SK-N-MC (cell line): ENCODE results near the gene GPC6.

Experiments used
- DNase-seq: peaks from one replicate; pipeline ENCODE4 v3.0.0-alpha.2; 2011; ENCODE audit warnings: low read depth, low spot score
- H3K27ac ChIP-seq: fragments of 200-600 bp; sonication (generic); 2 replicates; pipeline ENCODE4 v1.5.1; 2016; ENCODE audit warnings: mixed run types
- H3K36me3 ChIP-seq: fragments of 200-600 bp; sonication (generic); 2 replicates; pipeline ENCODE4 v1.6.1; 2017; ENCODE audit warnings: antibody characterized with exemption, low read length, mixed read lengths; ENCODE audit not compliant: insufficient read depth
- H3K4me3 ChIP-seq: fragments of 200-600 bp; sonication (generic); 2 replicates; pipeline ENCODE4 v1.5.1; 2016
- H3K9ac ChIP-seq: fragments of 200-600 bp; sonication (generic); 2 replicates; pipeline ENCODE4 v1.8.0; 2017; ENCODE audit warnings: mixed run types, mixed read lengths; ENCODE audit not compliant: insufficient read length
- H3K9me3 ChIP-seq: fragments of 200-600 bp; sonication (generic); 2 replicates; pipeline ENCODE4 v1.6.1; 2017; ENCODE audit warnings: low read depth, mild to moderate bottlenecking, antibody characterized with exemption, low read length, moderate library complexity, mixed read lengths
- EZH2 ChIP-seq: fragments of 200-600 bp; sonication (generic); IDR thresholded peaks from one replicate; pipeline ENCODE4 v1.6.1; 2017; ENCODE audit warnings: antibody characterized with exemption
- FOXP2 ChIP-seq: optimal IDR thresholded peaks from 2 replicates; pipeline ENCODE3; 2011; ENCODE audit warnings: mild to moderate bottlenecking, moderate library complexity; ENCODE audit not compliant: insufficient read depth; ENCODE audit errors: extremely low read length, control extremely low read depth
- POLR2AphosphoS5 ChIP-seq: IDR thresholded peaks from 2 replicates; pipeline ENCODE4 v1.6.1; 2012; ENCODE audit warnings: mild to moderate bottlenecking, low read depth, low read length, borderline replicate concordance

GPC6 gene

GRCh38 chr13:93406136-93406535 lies 179.5 kb downstream of the GPC6 start:
- H3K9me3 ChIP-seq, result no peaks in the 10 kb centered on the region
- TF ChIP-seq EZH2 (no peak), FOXP2 (no peak), POLR2AphosphoS5 (no peak)
- no peak overlapping the region for H3K9ac ChIP-seq
- no peak overlapping the region for H3K27ac ChIP-seq
- H3K36me3 ChIP-seq, result no peaks in the 10 kb centered on the region
- H3K4me3 ChIP-seq, result no peak overlapping the region
- DNase-seq, result no peak

DNA sequence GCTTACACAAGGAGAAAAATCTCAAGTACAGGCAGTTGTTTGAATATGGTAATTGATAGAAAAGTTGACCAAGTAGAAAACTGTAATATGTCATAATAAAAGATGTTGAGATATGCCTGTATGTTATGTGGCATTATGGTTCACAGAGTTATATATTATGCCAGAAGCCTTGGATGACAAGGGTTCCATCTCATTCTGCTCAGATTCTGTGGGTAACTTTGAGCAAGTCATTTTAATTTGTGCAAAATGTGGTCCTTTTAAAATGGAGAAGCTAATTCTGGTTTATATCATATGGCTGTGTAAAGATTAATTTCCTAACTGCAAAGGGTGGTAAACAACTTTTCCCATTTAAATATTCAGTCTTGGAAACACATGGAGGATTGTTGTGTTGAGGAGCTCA lies 180.9 kb downstream of the GPC6 start:
- TF ChIP-seq POLR2AphosphoS5 (no peak), FOXP2 (no peak), EZH2 (no peak)

GRCh38 chr13:93409001-93409400 lies 182.4 kb downstream of the GPC6 start:
- TF ChIP-seq POLR2AphosphoS5 (no peak), EZH2 (no peak), FOXP2 (no peak)
- Histone ChIP-seq H3K9me3 (no peaks in the 10 kb centered on the region), H3K4me3 (no peak overlapping the region), H3K36me3 (no peaks in the 10 kb centered on the region), H3K27ac (no peak overlapping the region), H3K9ac (no peak overlapping the region)
- no peak for DNase-seq

More for the DNA sequence above, 180.9 kb downstream of the GPC6 start:
- Histone ChIP-seq H3K36me3 (no peaks in the 10 kb centered on the region), H3K9me3 (no peaks in the 10 kb centered on the region), H3K4me3 (no peak overlapping the region), H3K27ac (no peak overlapping the region), H3K9ac (no peak overlapping the region)
- no peak for DNase-seq

- Histone ChIP-seq H3K36me3 (no peaks in the 10 kb centered on the region), H3K9me3 (no peaks in the 10 kb centered on the region), H3K4me3 (no peak overlapping the region), H3K9ac (no peak overlapping the region), H3K27ac (no peak overlapping the region)
- TF ChIP-seq POLR2AphosphoS5 (no peak), EZH2 (no peak)
- no peak for DNase-seq
These were observed 183.2 kb downstream of the GPC6 start for GRCh38 chr13:93409816-93410215.

- Histone ChIP-seq H3K36me3 (no peaks in the 10 kb centered on the region), H3K9me3 (no peaks in the 10 kb centered on the region)
These were observed 184.6 kb downstream of the GPC6 start for GRCh38 chr13:93411186-93411680.

GRCh38 chr13:93412676-93413075 lies 186.1 kb downstream of the GPC6 start:
- TF ChIP-seq POLR2AphosphoS5 (no peak), EZH2 (no peak), FOXP2 (no peak)
- no peaks in the 10 kb centered on the region for H3K36me3 ChIP-seq
- H3K9ac ChIP-seq, result no peak overlapping the region
- no peak overlapping the region for H3K4me3 ChIP-seq
- H3K9me3 ChIP-seq, result no peaks in the 10 kb centered on the region
- H3K27ac ChIP-seq, result no peak overlapping the region
- DNase-seq, result no peak

More at GRCh38 chr13:93411186-93411680, 184.6 kb downstream of the GPC6 start:
- DNase-seq, result no peak
- no peak overlapping the region for H3K27ac ChIP-seq
- H3K4me3 ChIP-seq, result no peak overlapping the region
- H3K9ac ChIP-seq, result no peak overlapping the region
- no peak for TF ChIP-seq POLR2AphosphoS5
- TF ChIP-seq EZH2, result no peak
- no peak for TF ChIP-seq FOXP2

GRCh38 chr13:93413972-93414717 lies 187.5 kb downstream of the GPC6 start:
- Histone ChIP-seq H3K9ac (no peak overlapping the region), H3K27ac (no peak overlapping the region), H3K4me3 (no peak overlapping the region), H3K9me3 (no peaks in the 10 kb centered on the region), H3K36me3 (no peaks in the 10 kb centered on the region)
- TF ChIP-seq EZH2 (no peak), FOXP2 (no peak), POLR2AphosphoS5 (no peak)
- DNase-seq, result no peak

DNA sequence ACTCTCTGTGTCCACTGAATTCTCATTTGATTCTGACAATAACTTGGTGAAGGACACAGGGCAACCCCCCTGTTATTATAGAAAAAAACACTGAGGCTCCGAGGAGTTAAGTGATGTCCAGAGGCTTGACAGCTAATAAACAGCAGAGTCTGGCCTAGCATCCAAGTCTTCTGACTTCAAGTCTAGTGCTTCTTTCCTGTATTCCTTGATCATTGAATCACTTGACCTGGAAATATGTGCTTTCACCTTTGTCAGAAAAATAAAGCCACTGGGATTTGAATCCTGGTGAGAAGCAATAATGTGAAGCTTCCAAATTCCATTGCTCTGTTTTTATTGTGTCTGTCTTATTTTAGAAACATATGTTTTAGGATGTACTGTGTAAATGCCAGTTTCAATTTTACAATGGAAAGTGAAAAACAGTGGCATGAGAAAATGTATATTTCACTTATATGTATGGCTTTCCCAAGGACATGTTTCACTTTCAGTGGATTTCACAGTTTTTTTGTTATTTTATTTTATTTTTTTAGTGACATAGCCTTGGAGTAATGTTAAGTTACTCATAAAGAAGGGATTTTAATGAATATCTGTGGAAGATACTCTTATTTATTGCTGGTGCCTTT lies 190.2 kb downstream of the GPC6 start:
- no peak overlapping the region for H3K27ac ChIP-seq
- H3K4me3 ChIP-seq, result no peak overlapping the region
- no peak for TF ChIP-seq POLR2AphosphoS5
- TF ChIP-seq EZH2, result no peak
- no peak for TF ChIP-seq FOXP2
- H3K9me3 ChIP-seq, result no peaks in the 10 kb centered on the region
- H3K9ac ChIP-seq, result no peak overlapping the region
- no peaks in the 10 kb centered on the region for H3K36me3 ChIP-seq
- DNase-seq, result no peak
